Neural progenitor cell (in vitro differentiated cells): Measurements from ENCODE around the gene RGS3. TPM values are rescaled to one million over a fixed set of nuclear protein-coding genes. Genes with fewer than 3 reads are reported as not detected.
"Not testable (repeated sequence)": the region's sequence is repeated elsewhere in the genome, so short reads cannot be mapped to it uniquely, and the experiment has no call there.

Source experiments
- DNase-seq: peaks from one replicate; pipeline ENCODE4 v3.0.0-alpha.2; 2016; ENCODE audit warnings: low spot score
- H2AFZ ChIP-seq: fragments of 200-600 bp; sonication (generic); replicated peaks from 2 replicates; pipeline ENCODE4 v1.6.1; 2016; ENCODE audit warnings: antibody characterized with exemption
- H3F3A ChIP-seq: fragments of 200-600 bp; sonication (generic); 2 replicates; pipeline ENCODE4 v1.6.1; 2016; ENCODE audit warnings: antibody characterized with exemption, low read depth
- H3K27ac ChIP-seq: fragments of 200-600 bp; sonication (generic); 2 replicates; pipeline ENCODE4 v1.5.1; 2016; ENCODE audit warnings: mild to moderate bottlenecking
- H3K27me3 ChIP-seq: fragments of 200-600 bp; sonication (generic); 2 replicates; pipeline ENCODE4 v1.6.1; 2016; ENCODE audit warnings: mild to moderate bottlenecking, moderate library complexity
- H3K36me3 ChIP-seq: fragments of 200-600 bp; sonication (generic); 2 replicates; pipeline ENCODE4 v1.5.1; 2016
- H3K4me1 ChIP-seq: fragments of 200-600 bp; sonication (generic); 2 replicates; pipeline ENCODE4 v1.6.1; 2016; ENCODE audit warnings: mixed run types
- H3K4me2 ChIP-seq: fragments of 200-600 bp; sonication (generic); 2 replicates; pipeline ENCODE4 v1.6.1; 2016
- H3K4me3 ChIP-seq: fragments of 200-600 bp; sonication (generic); 2 replicates; pipeline ENCODE4 v1.5.1; 2016
- H3K79me2 ChIP-seq: fragments of 200-600 bp; sonication (generic); 2 replicates; pipeline ENCODE4 v1.6.1; 2016; ENCODE audit warnings: low read depth
- H3K9ac ChIP-seq: fragments of 200-600 bp; sonication (generic); 2 replicates; pipeline ENCODE4 v1.6.1; 2016
- H3K9me3 ChIP-seq: fragments of 200-600 bp; sonication (generic); 2 replicates; pipeline ENCODE4 v1.5.1; 2016; ENCODE audit warnings: low read depth
- H4K20me1 ChIP-seq: fragments of 200-600 bp; sonication (generic); 2 replicates; pipeline ENCODE4 v1.6.1; 2016; ENCODE audit warnings: low read depth
- H3K27ac Mint-ChIP-seq: 3 replicates; pipeline ENCODE4 v1.8.0; 2021; ENCODE audit warnings: mixed read lengths
- H3K27me3 Mint-ChIP-seq: 2 replicates; pipeline ENCODE4 v1.8.0; 2022; ENCODE audit warnings: low read depth, mild to moderate bottlenecking, inconsistent platforms, moderate library complexity, mixed read lengths; ENCODE audit not compliant: insufficient read depth
- H3K36me3 Mint-ChIP-seq: 3 replicates; pipeline ENCODE4 v1.8.0; 2021; ENCODE audit warnings: mixed read lengths
- H3K4me1 Mint-ChIP-seq: 3 replicates; pipeline ENCODE4 v1.8.0; 2021; ENCODE audit warnings: mixed read lengths
- H3K4me3 Mint-ChIP-seq: 3 replicates; pipeline ENCODE4 v1.8.0; 2021; ENCODE audit warnings: mild to moderate bottlenecking, moderate library complexity, mixed read lengths
- H3K9me3 Mint-ChIP-seq: 3 replicates; pipeline ENCODE4 v1.8.0; 2020; ENCODE audit warnings: mixed read lengths
- CTCF ChIP-seq: fragments of 200-600 bp; sonication (generic); IDR thresholded peaks from 2 replicates; pipeline ENCODE4 v1.5.1; 2017; ENCODE audit warnings: antibody characterized with exemption, mild to moderate bottlenecking
- EZH2 ChIP-seq: fragments of 200-600 bp; sonication (generic); IDR thresholded peaks from 2 replicates; pipeline ENCODE4 v1.6.1; 2017; ENCODE audit warnings: antibody characterized with exemption, mild to moderate bottlenecking, moderate library complexity
- EZH2phosphoT487 ChIP-seq: fragments of 200-600 bp; sonication (generic); IDR thresholded peaks from 2 replicates; pipeline ENCODE4 v1.6.1; 2017; ENCODE audit warnings: antibody characterized with exemption
- total RNA-seq: library from RNA; depleted of rRNA; stranded (reverse); fragments of >200 nt; gene quantifications from 2 replicates; pipeline ENCODE4 v1.2.3, GENCODE V29; 2015; ENCODE audit warnings: low replicate concordance

The RGS3 gene
- total RNA-seq, 1 donor from 2014 or later, result 30.3 TPM

- no peak overlapping the region for H3K4me3 Mint-ChIP-seq
- H3K27me3 Mint-ChIP-seq, result peaks cover 2% of the 10 kb centered on the region
- no peak overlapping the region for H2AFZ ChIP-seq
- H3K4me3 ChIP-seq, result no peak overlapping the region
- no peaks in the 10 kb centered on the region for H3K27me3 ChIP-seq
- no peaks in the 10 kb centered on the region for H3K9me3 Mint-ChIP-seq
- H3K4me2 ChIP-seq, result no peak overlapping the region
- H3K36me3 Mint-ChIP-seq, result peaks cover 13% of the 10 kb centered on the region
- TF ChIP-seq EZH2, result no peak
- no peak for TF ChIP-seq CTCF
- no peak for TF ChIP-seq EZH2phosphoT487
- no peaks in the 10 kb centered on the region for H3K79me2 ChIP-seq
- H3K27ac ChIP-seq, result no peak overlapping the region
- no peaks in the 10 kb centered on the region for H3K36me3 ChIP-seq
- H3K4me1 Mint-ChIP-seq, result peaks cover 7% of the 10 kb centered on the region
- no peak overlapping the region for H3K9ac ChIP-seq
- peaks cover 3% of the 10 kb centered on the region for H3F3A ChIP-seq
- H4K20me1 ChIP-seq, result no peaks in the 10 kb centered on the region
- no peaks in the 10 kb centered on the region for H3K4me1 ChIP-seq
- H3K9me3 ChIP-seq, result no peaks in the 10 kb centered on the region
- H3K27ac Mint-ChIP-seq, result no peak overlapping the region
- no peak for DNase-seq
Observed at GRCh38 chr9:113486327-113486726, 22.8 kb downstream of the RGS3 start.

- no peak for DNase-seq
- no peak overlapping the region for H3K4me3 Mint-ChIP-seq
- Histone ChIP-seq H3K4me2 (no peak overlapping the region), H2AFZ (no peak overlapping the region), H3K4me1 (peaks cover 7% of the 10 kb centered on the region), H4K20me1 (no peaks in the 10 kb centered on the region), H3K9ac (no peak overlapping the region), H3K79me2 (no peaks in the 10 kb centered on the region), H3K9me3 (no peaks in the 10 kb centered on the region), H3K27me3 (no peaks in the 10 kb centered on the region), H3K36me3 (no peaks in the 10 kb centered on the region), H3K4me3 (no peak overlapping the region), H3F3A (peaks cover 10% of the 10 kb centered on the region), H3K27ac (no peak overlapping the region)
- peaks cover 2% of the 10 kb centered on the region for H3K27me3 Mint-ChIP-seq
- H3K36me3 Mint-ChIP-seq, result peaks cover 13% of the 10 kb centered on the region
- H3K27ac Mint-ChIP-seq, result peak overlapping the region; percentile 15
- no peak for TF ChIP-seq CTCF
- no peak for TF ChIP-seq EZH2phosphoT487
- no peak for TF ChIP-seq EZH2
- H3K4me1 Mint-ChIP-seq, result peaks cover 18% of the 10 kb centered on the region
- H3K9me3 Mint-ChIP-seq, result no peaks in the 10 kb centered on the region
Observed at GRCh38 chr9:113488071-113488470, 24.5 kb downstream of the RGS3 start.

- no peak overlapping the region for H3K4me2 ChIP-seq
- H3K27ac Mint-ChIP-seq, result no peak overlapping the region
- no peaks in the 10 kb centered on the region for H3K79me2 ChIP-seq
Observed at GRCh38 chr9:113488490-113488889, 25.0 kb downstream of the RGS3 start.

GRCh38 chr9:113491147-113491546 is 27.6 kb downstream of the RGS3 start:
- not testable (repeated sequence) for H3K9ac ChIP-seq, H3K27me3 ChIP-seq, H3K27me3 Mint-ChIP-seq, H3K27ac Mint-ChIP-seq, H3K4me3 ChIP-seq, H3K4me2 ChIP-seq, DNase-seq, H3K79me2 ChIP-seq, H3K27ac ChIP-seq, H3K9me3 ChIP-seq, H3K4me1 ChIP-seq, H3K4me3 Mint-ChIP-seq, H4K20me1 ChIP-seq, H3K36me3 ChIP-seq, H3K36me3 Mint-ChIP-seq, H3K9me3 Mint-ChIP-seq, H2AFZ ChIP-seq
- peaks cover 15% of the 10 kb centered on the region for H3K4me1 Mint-ChIP-seq
- H3F3A ChIP-seq, result peaks cover 10% of the 10 kb centered on the region

More at GRCh38 chr9:113488490-113488889, 25.0 kb downstream of the RGS3 start:
- no peak for TF ChIP-seq CTCF
- TF ChIP-seq EZH2, result no peak
- no peak for TF ChIP-seq EZH2phosphoT487
- H3K9me3 Mint-ChIP-seq, result no peaks in the 10 kb centered on the region
- Histone ChIP-seq H2AFZ (no peak overlapping the region), H3K9ac (no peak overlapping the region), H3F3A (peaks cover 10% of the 10 kb centered on the region), H4K20me1 (no peaks in the 10 kb centered on the region), H3K4me1 (peaks cover 7% of the 10 kb centered on the region), H3K9me3 (no peaks in the 10 kb centered on the region), H3K27ac (no peak overlapping the region), H3K4me3 (no peak overlapping the region), H3K27me3 (no peaks in the 10 kb centered on the region), H3K36me3 (no peaks in the 10 kb centered on the region)
- H3K36me3 Mint-ChIP-seq, result peaks cover 13% of the 10 kb centered on the region
- H3K4me1 Mint-ChIP-seq, result peaks cover 20% of the 10 kb centered on the region
- no peak overlapping the region for H3K4me3 Mint-ChIP-seq
- no peak for DNase-seq
- H3K27me3 Mint-ChIP-seq, result peaks cover 2% of the 10 kb centered on the region
